PFSK-1 (cell line): Measurements from ENCODE around the gene SFMBT2.

Source experiments
- FOXP2 ChIP-seq: optimal IDR thresholded peaks from 2 replicates; pipeline ENCODE3; 2011; ENCODE audit warnings: borderline replicate concordance, control low read depth, inconsistent platforms; ENCODE audit not compliant: insufficient read depth; ENCODE audit errors: extremely low read length, extremely low read depth
- POLR2AphosphoS5 ChIP-seq: IDR thresholded peaks from 2 replicates; pipeline ENCODE4 v1.6.1; 2012; ENCODE audit warnings: low read depth, mild to moderate bottlenecking, control low read depth, low read length, moderate library complexity
- REST ChIP-seq, 2 experiments: IDR thresholded peaks; 2 replicates each; pipeline versions ENCODE4 v1.6.1 to v1.8.0; 2011 to 2012; ENCODE audit warnings: low read depth in 2 of 2, low read length in 2 of 2, control low read depth in 1 of 2, inconsistent platforms in 1 of 2, mild to moderate bottlenecking in 1 of 2, moderate library complexity in 1 of 2; ENCODE audit not compliant: insufficient read depth in 1 of 2
- SIN3A ChIP-seq: IDR thresholded peaks from 2 replicates; pipeline ENCODE4 v1.6.1; 2012; ENCODE audit warnings: mild to moderate bottlenecking, low read length, moderate library complexity, borderline replicate concordance; ENCODE audit not compliant: insufficient read depth
- TAF1 ChIP-seq: IDR thresholded peaks from 2 replicates; pipeline ENCODE4 v1.6.1; 2012; ENCODE audit warnings: low read length, control low read depth, borderline replicate concordance; ENCODE audit not compliant: insufficient read depth

Gene SFMBT2

GRCh38 chr10:7153750-7154149, 257.1 kb downstream of the SFMBT2 start:
- TF ChIP-seq TAF1, result no peak
- TF ChIP-seq FOXP2, result no peak
- TF ChIP-seq SIN3A, result no peak
- TF ChIP-seq REST (IDR thresholded peaks at IDR 0.05; ENCODE audit: insufficient read depth in 1 of 2, low read depth in 2 of 2, low read length in 2 of 2), result no peak
- TF ChIP-seq POLR2AphosphoS5, result no peak

GRCh38 chr10:7152982-7153381, 257.9 kb downstream of the SFMBT2 start:
- no peak for TF ChIP-seq FOXP2
- TF ChIP-seq REST (IDR thresholded peaks at IDR 0.05; ENCODE audit: insufficient read depth in 1 of 2, low read depth in 2 of 2, low read length in 2 of 2), result no peak
- no peak for TF ChIP-seq SIN3A
- TF ChIP-seq POLR2AphosphoS5, result no peak
- TF ChIP-seq TAF1, result no peak

GRCh38 chr10:7152341-7152740, 258.5 kb downstream of the SFMBT2 start:
- TF ChIP-seq TAF1, result no peak
- TF ChIP-seq FOXP2, result no peak
- no peak for TF ChIP-seq POLR2AphosphoS5
- no peak for TF ChIP-seq REST (IDR thresholded peaks at IDR 0.05; ENCODE audit: insufficient read depth in 1 of 2, low read depth in 2 of 2, low read length in 2 of 2)
- TF ChIP-seq SIN3A, result no peak

- no peak for TF ChIP-seq SIN3A
- TF ChIP-seq FOXP2, result no peak
- TF ChIP-seq TAF1, result no peak
- no peak for TF ChIP-seq POLR2AphosphoS5
- no peak for TF ChIP-seq REST (IDR thresholded peaks at IDR 0.05; ENCODE audit: insufficient read depth in 1 of 2, low read depth in 2 of 2, low read length in 2 of 2)
These were observed 259.3 kb downstream of the SFMBT2 start for GRCh38 chr10:7151538-7151937.

- TF ChIP-seq FOXP2, result no peak
- no peak for TF ChIP-seq POLR2AphosphoS5
These were observed 260.5 kb downstream of the SFMBT2 start for GRCh38 chr10:7150349-7150748.
